Endothelial cell (in vitro differentiated cells): ENCODE data around the gene MID1. TPM values are rescaled to one million over a fixed set of nuclear protein-coding genes. Genes with fewer than 3 reads are reported as not detected.

Experiments
- DNase-seq: peaks from one replicate; pipeline ENCODE4 v3.0.0; 2021; ENCODE audit warnings: low spot score
- H3K27ac Mint-ChIP-seq: one replicate; pipeline ENCODE4 v1.8.0; 2021; ENCODE audit warnings: mixed read lengths, inconsistent platforms; ENCODE audit not compliant: unreplicated experiment
- H3K27me3 Mint-ChIP-seq: one replicate; pipeline ENCODE4 v1.8.0; 2021; ENCODE audit warnings: mild to moderate bottlenecking, moderate library complexity, mixed read lengths, inconsistent platforms; ENCODE audit not compliant: unreplicated experiment
- H3K36me3 Mint-ChIP-seq: one replicate; pipeline ENCODE4 v1.8.0; 2021; ENCODE audit warnings: mild to moderate bottlenecking, low read depth, mixed read lengths, inconsistent platforms; ENCODE audit not compliant: unreplicated experiment
- H3K4me1 Mint-ChIP-seq: one replicate; pipeline ENCODE4 v1.8.0; 2021; ENCODE audit warnings: mild to moderate bottlenecking, mixed read lengths, inconsistent platforms; ENCODE audit not compliant: unreplicated experiment
- H3K4me3 Mint-ChIP-seq: one replicate; pipeline ENCODE4 v1.8.0; 2021; ENCODE audit warnings: mild to moderate bottlenecking, mixed read lengths, inconsistent platforms; ENCODE audit not compliant: unreplicated experiment
- H3K9me3 Mint-ChIP-seq: one replicate; pipeline ENCODE4 v1.8.0; 2021; ENCODE audit warnings: mixed read lengths, inconsistent platforms; ENCODE audit not compliant: unreplicated experiment
- CTCF ChIP-seq: fragments of 200-600 bp; sonication (generic); IDR thresholded peaks from one replicate; pipeline ENCODE4 v1.5.0; 2021; ENCODE audit warnings: antibody characterized with exemption; ENCODE audit not compliant: unreplicated experiment
- total RNA-seq: library from RNA; stranded (reverse); fragmentation: NEBNext Ultra II Directional; extraction: Animal tissue kit (Norgen Biotek cat#: 25700); gene quantifications from one replicate; pipeline ENCODE4 v1.2.1, GENCODE V29; 2021; ENCODE audit not compliant: unreplicated experiment

MID1 gene
- total RNA-seq, 1 donor from 2014 or later = 61.8 TPM

- Mint-ChIP-seq H3K4me3 (no peak overlapping the region), H3K27me3 (no peaks in the 10 kb centered on the region), H3K9me3 (no peaks in the 10 kb centered on the region), H3K36me3 (no peaks in the 10 kb centered on the region), H3K4me1 (peaks cover 3% of the 10 kb centered on the region), H3K27ac (no peak overlapping the region)
- DNase-seq = no peak
- no peak for TF ChIP-seq CTCF
These were observed 9.9 kb upstream of the MID1 start for GRCh38 chrX:10630320-10630719.

- H3K36me3 Mint-ChIP-seq = no peaks in the 10 kb centered on the region
- TF ChIP-seq CTCF = no peak
- no peak overlapping the region for H3K4me3 Mint-ChIP-seq
- no peak for DNase-seq
- no peaks in the 10 kb centered on the region for H3K27me3 Mint-ChIP-seq
- no peaks in the 10 kb centered on the region for H3K9me3 Mint-ChIP-seq
- peaks cover 3% of the 10 kb centered on the region for H3K4me1 Mint-ChIP-seq
- no peak overlapping the region for H3K27ac Mint-ChIP-seq
These were observed 9.5 kb upstream of the MID1 start for GRCh38 chrX:10629905-10630304.

DNA sequence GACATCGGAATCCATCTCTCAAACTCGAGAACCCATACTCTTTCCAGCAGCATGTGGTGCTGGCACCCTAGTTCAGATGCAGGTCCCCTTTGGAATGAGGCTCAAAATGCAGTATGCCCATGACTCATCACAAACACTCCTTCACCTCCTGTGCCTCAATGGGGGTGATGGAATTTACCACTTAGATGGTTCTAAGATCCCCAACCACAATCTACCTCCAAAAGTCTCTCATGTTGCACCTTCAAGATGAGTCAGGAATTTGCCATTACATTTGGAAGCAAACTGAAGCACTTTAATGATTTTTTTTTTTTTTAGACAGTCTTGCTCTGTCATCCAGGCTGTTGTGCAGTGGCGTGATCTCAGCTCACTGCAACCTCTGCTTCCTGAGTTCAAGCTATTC, 8.5 kb upstream of the MID1 start:
- H3K27me3 Mint-ChIP-seq = no peaks in the 10 kb centered on the region
- H3K36me3 Mint-ChIP-seq = no peaks in the 10 kb centered on the region
- no peak for DNase-seq
- no peak overlapping the region for H3K4me3 Mint-ChIP-seq
- no peak for TF ChIP-seq CTCF
- no peak overlapping the region for H3K27ac Mint-ChIP-seq
- H3K9me3 Mint-ChIP-seq = no peaks in the 10 kb centered on the region
- peaks cover 3% of the 10 kb centered on the region for H3K4me1 Mint-ChIP-seq

DNA sequence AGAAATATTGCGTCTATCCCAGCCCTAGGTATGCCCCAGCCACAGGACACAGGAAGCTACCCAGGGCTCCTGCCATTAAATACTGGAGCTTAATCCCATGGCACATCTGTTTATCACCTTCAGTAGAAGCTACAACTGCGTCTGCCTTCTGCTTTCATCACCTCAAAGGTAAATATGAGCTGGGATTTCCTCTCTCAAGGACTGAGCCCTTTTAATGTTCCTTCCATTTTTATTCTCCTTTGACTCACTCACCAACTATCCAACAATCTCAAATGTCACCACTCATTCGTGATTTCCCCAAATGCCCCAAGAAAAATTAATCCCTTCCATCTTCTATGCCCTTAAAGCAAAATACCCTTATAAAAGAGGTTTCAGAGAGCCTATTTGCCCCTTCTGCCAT, 1.8 kb upstream of the MID1 start:
- H3K27ac Mint-ChIP-seq = no peak overlapping the region
- no peaks in the 10 kb centered on the region for H3K36me3 Mint-ChIP-seq
- H3K9me3 Mint-ChIP-seq = no peaks in the 10 kb centered on the region
- DNase-seq = no peak
- H3K27me3 Mint-ChIP-seq = peaks cover 3% of the 10 kb centered on the region
- no peak overlapping the region for H3K4me3 Mint-ChIP-seq
- peaks cover 20% of the 10 kb centered on the region for H3K4me1 Mint-ChIP-seq
- TF ChIP-seq CTCF = no peak

- no peaks in the 10 kb centered on the region for H3K9me3 Mint-ChIP-seq
- peak overlapping the region; percentile 95 for H3K4me3 Mint-ChIP-seq
- H3K36me3 Mint-ChIP-seq = no peaks in the 10 kb centered on the region
- H3K27ac Mint-ChIP-seq = peak overlapping the region; percentile 96
- DNase-seq = no peak
- no peak for TF ChIP-seq CTCF
- peaks cover 3% of the 10 kb centered on the region for H3K27me3 Mint-ChIP-seq
- peaks cover 31% of the 10 kb centered on the region for H3K4me1 Mint-ChIP-seq
These were observed 849 bp downstream of the MID1 start for GRCh38 chrX:10619425-10620046.
